GM12891 (cell line): ENCODE measurements around the gene CACNA1G.

Experiments
- POLR2A ChIP-seq: IDR thresholded peaks from 2 replicates; pipeline ENCODE4 v1.6.1; 2011; ENCODE audit warnings: low read depth, low read length, control low read depth
- POLR2AphosphoS5 ChIP-seq: IDR thresholded peaks from 2 replicates; pipeline ENCODE4 v1.6.1; 2011; ENCODE audit warnings: low read depth, low read length, control low read depth
- POU2F2 ChIP-seq: IDR thresholded peaks from 2 replicates; pipeline ENCODE4 v1.6.1; 2011; ENCODE audit warnings: low read depth, mild to moderate bottlenecking, control low read depth, low read length, moderate library complexity
- SPI1 ChIP-seq: IDR thresholded peaks from 2 replicates; pipeline ENCODE4 v1.6.1; 2011; ENCODE audit warnings: low read depth, low read length, control low read depth

- no peak for TF ChIP-seq POLR2A
- TF ChIP-seq POU2F2, result no peak
- TF ChIP-seq SPI1, result no peak
- no peak for TF ChIP-seq POLR2AphosphoS5
These were observed 115.1 kb downstream of the CACNA1G start for GRCh38 chr17:50675627-50676026.
